GM19351 (cell line): ENCODE results near the gene MYO1B.

Experiments used
- ATAC-seq: cut with Tn5 transposase; IDR thresholded peaks from one replicate; pipeline ENCODE4 v1.9.1; 2021; ENCODE audit warnings: mild to moderate bottlenecking, moderate library complexity; ENCODE audit not compliant: unreplicated experiment

Gene MYO1B

GRCh38 chr2:191296083-191297006 is 51.1 kb downstream of the MYO1B start:
- no peak for ATAC-seq

DNA sequence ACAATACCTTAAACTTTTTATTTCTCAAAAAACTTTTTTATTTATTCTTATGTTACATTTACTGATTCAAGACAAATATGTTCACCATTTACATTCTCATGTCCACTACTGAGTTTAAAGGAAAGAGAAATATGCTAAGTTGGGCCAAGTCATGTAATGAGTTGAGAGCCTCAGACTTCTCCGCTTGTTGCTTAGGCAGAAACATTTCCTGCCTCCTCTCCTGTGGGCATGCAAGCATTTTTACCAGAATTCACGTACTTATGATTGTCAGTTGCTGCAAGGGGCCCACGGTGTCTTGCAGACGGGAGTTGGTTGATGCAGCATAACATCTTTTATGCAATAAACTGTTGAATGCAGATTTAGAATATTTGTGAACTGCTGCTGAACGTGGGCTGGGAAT is 51.8 kb downstream of the MYO1B start:
- no peak for ATAC-seq

GRCh38 chr2:191298306-191298705 is 53.1 kb downstream of the MYO1B start:
- no peak for ATAC-seq

DNA sequence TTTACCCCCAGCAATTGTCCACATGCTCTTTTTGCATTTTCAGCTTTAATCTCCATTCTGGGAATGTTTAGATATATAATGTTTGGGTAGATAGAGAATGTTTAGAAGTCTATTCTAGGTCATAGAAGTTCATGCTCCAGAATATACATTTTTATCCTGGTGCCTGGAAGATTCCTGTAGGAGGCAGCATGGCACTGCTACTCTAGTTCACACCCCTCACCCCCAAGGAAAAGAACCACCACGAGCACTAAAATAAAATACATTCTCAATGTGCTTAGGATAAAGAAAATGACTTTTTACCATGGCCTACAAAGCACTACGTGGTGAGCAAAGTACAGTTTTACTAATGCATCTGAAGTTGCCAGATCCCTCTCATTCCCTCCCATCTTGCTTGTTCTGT is 53.8 kb downstream of the MYO1B start:
- ATAC-seq = no peak

- no peak for ATAC-seq
These were observed 54.7 kb downstream of the MYO1B start for GRCh38 chr2:191299866-191300265.

GRCh38 chr2:191301971-191302370 is 56.8 kb downstream of the MYO1B start:
- ATAC-seq = no peak

GRCh38 chr2:191302459-191303139 is 57.4 kb downstream of the MYO1B start:
- ATAC-seq = peak; percentile 94

DNA sequence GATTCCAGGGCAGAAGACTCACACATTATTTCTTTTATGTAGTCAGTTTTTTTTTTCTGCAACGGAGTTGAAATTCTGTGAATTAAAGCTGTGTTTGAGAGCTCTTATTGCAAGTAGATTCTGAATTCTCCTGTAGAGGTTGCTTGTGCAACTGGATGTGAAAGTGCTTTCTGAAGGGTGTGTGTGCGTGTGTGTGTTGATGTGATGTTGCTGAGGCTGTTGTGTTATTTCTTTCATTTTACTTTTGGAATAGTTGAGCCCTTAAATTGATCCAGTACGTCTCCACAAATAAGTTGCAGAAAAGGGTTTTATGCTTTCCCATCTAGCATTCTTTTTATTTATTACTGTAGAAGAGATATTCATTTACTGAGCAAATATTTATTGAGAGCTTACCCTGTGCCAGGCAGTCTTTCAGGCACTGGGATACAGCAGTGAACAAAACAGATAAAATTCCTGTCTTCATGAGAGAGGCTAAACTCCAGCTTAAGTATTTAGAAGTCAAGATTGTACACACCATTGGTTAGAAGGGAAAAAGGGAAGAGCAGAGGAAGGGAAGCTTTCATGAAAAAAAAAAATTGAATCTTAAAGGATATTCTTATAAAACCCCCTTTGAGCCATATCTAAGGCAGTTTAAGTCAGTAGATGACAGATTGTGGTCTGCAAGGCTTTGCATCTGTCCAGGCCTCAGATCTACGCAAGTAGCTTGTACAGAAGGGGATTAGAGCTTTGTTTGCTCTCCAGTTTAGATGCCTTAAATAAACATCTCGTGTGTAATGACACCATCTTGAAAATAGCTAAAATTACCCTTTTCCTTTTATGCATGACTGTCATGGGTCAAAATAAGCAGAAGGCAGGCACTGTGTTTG is 58.2 kb downstream of the MYO1B start:
- ATAC-seq = no peak

DNA sequence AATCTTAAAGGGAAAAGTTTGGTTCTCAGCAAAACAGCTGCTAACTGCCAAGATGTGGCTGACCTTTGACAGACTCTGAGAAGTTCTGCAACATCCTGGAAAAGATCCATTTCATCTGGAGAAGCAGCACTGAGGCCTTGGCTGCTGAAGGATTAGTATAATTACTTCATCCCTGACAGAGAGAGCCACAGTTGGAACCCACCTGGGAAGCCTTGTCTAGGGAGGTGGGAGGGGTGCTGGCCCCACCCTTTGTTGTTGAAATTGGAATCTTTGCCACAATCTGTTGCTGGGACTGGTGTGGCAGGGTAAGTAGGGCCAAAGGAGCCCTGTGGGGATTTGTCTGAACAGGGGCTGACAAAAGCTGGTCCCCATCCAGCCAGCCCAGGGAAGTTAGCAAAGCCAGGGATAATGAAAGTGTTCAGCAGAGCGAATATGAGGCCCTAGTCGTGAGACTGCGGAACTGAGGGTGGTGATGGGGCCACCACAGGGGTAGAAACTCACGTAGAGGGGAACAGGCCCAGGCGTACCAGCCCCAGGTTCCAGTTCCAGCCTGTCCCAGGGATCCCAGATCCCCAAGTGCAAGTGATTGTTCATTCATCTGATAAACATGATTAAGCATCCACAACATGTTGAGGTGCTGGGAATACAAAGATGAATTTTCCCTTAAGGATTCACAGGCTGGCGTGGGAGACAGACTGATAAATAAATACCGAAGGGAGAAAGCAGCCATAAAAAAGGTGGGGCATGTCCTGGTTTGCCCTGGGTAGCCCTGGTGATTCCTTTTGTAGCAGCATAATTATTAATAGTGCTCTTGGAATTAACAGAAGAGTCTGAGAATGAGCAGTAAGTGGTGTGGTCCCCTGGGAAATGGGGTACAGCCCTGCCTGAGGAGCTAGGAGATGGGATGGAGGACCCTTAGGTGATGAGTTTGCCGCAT is 60.0 kb downstream of the MYO1B start:
- ATAC-seq = no peak

DNA sequence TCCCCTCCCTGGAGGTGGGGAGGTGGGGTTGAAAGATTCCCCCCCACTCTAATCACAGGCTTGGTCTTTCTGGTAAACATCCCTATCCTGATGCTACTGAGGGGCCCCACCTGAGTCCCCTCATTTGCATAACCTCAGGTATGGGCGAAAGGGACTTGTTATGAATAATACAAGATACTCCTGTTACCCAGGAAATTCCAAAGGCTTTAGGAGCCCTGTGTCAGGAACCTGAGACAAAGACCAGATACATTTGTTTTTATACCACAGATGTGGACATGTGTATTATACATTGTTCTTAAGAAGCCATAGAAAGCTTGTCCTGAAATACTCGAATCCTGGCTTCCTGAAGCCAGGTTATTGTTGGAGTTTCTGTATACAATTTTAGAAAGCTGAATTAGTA is 62.8 kb downstream of the MYO1B start:
- ATAC-seq = no peak

- ATAC-seq = no peak
These were observed 66.0 kb downstream of the MYO1B start for GRCh38 chr2:191311156-191311555.

- ATAC-seq = no peak
These were observed 66.4 kb downstream of the MYO1B start for GRCh38 chr2:191311627-191312026.

GRCh38 chr2:191312163-191312562 is 67.0 kb downstream of the MYO1B start:
- no peak for ATAC-seq

DNA sequence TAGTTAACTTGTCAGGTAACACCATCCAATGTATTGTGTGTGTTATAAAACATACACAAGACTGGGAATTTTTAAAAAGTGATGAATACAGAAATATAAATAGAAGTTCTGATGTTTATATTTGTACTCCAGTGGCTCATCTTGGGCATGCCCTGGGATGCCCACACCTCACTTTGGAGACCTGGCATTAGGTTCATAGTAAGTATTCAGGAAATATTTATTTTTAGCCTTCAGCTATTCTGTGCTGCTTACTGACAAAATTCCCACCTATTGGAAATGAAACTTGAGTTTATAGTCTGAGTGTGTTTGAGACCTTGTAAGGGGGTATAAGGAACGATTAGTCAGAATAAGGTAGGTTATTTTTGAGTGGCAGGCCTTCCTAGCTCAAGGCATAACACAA is 67.5 kb downstream of the MYO1B start:
- ATAC-seq = no peak

DNA sequence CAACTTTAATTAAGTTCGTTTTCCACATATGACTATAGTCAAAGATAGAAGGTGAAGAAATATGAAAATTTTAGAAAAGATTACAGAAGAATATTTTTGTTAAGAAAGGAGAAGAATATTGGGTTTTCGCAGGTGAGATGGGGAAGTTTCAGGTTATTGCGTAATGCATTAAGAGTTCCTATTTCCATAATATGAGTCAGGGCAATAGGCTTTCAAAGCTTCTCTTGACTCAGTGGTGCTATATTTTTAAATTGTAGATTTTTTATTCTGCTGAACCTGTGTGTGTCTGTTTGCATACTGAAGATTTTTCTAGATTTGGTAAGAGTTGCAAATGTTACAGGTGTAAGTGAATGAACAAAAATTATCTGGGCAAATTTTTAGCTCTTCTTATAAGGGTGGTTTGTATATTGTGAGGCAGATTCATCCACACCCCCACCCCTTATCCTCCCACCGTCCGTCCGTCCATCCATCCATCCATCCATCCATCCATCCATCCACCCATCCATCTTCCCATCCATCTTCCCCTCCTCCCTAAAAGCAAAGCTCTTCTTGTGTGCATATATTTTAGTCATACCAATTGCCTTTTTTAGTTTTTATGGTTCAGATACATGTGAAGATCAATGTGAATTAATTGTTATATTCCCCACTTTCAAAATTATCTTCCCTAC is 69.6 kb downstream of the MYO1B start:
- ATAC-seq = no peak

DNA sequence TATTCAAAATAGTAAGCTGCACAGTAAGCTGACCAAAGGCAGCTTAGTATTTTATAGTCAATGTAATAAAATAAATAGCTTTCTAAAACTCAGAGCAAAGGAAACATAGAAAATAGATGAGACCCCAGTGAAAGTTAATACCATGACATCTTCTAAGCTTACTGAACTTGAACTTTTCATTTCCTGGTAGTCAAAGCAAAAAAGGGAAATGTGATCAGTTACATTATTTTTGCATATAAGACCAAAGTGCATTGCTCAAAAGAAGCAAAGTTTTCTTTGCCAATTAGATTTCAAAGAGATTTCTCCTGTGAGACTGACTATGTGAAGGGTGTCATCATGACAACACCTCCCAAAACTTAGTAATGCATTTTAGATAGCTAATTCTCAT is 70.2 kb downstream of the MYO1B start:
- ATAC-seq = no peak

DNA sequence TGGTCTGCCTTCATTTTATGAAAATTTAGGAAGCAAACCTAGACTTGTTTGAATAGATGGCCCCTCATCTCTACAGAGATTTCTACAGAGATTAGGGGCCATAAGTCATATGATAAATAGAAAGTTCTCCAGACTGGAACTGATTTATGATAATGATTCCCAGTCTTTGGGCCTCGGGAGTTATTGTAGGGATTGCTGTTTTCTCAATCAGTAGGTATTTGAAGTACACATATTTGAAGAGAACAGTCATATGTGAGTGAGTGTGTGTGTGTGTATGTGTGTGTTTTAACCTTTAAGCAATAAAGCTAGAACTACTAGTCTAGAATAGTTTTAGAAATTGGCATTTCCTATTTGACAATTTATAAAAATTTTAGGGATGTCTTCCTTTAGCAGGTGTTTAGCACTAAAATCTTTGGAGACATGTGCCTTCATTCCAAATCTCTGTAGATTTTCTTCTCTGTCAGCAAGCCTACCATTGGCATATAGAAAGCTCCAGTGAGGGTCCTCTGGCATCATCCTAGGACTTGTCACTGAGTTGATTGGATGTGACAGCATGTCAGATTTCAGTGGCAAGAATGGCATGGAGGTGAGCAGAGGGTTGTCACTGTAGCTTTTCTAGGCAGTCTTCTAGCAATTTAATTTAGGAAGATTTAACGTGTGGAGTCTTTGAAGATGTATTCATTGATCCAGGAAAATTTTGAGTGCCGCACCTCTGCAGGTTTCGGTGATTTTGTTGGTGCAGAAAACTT is 71.2 kb downstream of the MYO1B start:
- ATAC-seq = no peak

GRCh38 chr2:191318037-191318728 is 73.0 kb downstream of the MYO1B start:
- no peak for ATAC-seq

DNA sequence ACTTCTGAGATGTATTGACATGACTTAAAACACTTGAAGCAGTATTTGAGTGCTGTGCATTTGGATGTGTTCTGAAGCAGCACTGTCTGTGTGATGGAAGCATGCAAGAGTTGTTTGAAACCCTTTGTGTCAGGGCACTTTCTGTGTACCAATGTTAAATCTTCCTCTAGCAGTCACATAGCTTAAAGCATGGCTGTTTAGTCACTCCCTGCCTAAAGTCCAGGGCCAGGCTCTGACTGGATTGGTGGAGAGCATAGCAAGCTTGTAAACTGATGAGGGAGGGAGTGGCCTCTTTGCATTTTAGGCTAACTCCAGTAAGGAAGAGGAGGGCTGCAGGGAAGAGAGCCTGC is 73.5 kb downstream of the MYO1B start:
- ATAC-seq = no peak
